Neural progenitor cell (in vitro differentiated cells): ENCODE results near the gene CELF4.

ENCODE experiments used
- CTCF ChIP-seq: fragments of 200-600 bp; sonication (generic); IDR thresholded peaks from 2 replicates; pipeline ENCODE4 v1.5.1; 2017; ENCODE audit warnings: antibody characterized with exemption, mild to moderate bottlenecking
- EZH2 ChIP-seq: fragments of 200-600 bp; sonication (generic); IDR thresholded peaks from 2 replicates; pipeline ENCODE4 v1.6.1; 2017; ENCODE audit warnings: antibody characterized with exemption, mild to moderate bottlenecking, moderate library complexity

- TF ChIP-seq CTCF (no peak), EZH2 (no peak)
Observed at GRCh38 chr18:37402735-37403099, 162.9 kb downstream of the CELF4 start.
